ENCODE measurements around the gene TRIP10.
"Not testable (repeated sequence)": the region's sequence is repeated elsewhere in the genome, so short reads cannot be mapped to it uniquely, and the experiment has no call there.

Gene TRIP10

GRCh38 chr19:6707658-6708018, 31.8 kb upstream of the TRIP10 start:
- DNase-seq (ENCODE audit: low spot score), result no peak
- no peak for TF ChIP-seq CTCF (IDR thresholded peaks at IDR 0.05; ENCODE audit: extremely low read depth, missing control alignments)

- no peak for TF ChIP-seq CTCF (IDR thresholded peaks at IDR 0.05; ENCODE audit: extremely low read depth, missing control alignments)
- DNase-seq (ENCODE audit: low spot score), result no peak
Observed at GRCh38 chr19:6708346-6708745, 31.1 kb upstream of the TRIP10 start.

- not testable (repeated sequence) for DNase-seq (ENCODE audit: low spot score)
Observed at GRCh38 chr19:6708913-6709312, 30.6 kb upstream of the TRIP10 start.

- no peak for TF ChIP-seq CTCF (IDR thresholded peaks at IDR 0.05; ENCODE audit: extremely low read depth, missing control alignments)
Observed at GRCh38 chr19:6709549-6709948, 29.9 kb upstream of the TRIP10 start.

GRCh38 chr19:6710273-6711077, 29.0 kb upstream of the TRIP10 start:
- DNase-seq (ENCODE audit: low spot score), result peak; percentile 66
- TF ChIP-seq CTCF (IDR thresholded peaks at IDR 0.05; ENCODE audit: extremely low read depth, missing control alignments), result peak; percentile 23

More at GRCh38 chr19:6709549-6709948, 29.9 kb upstream of the TRIP10 start:
- DNase-seq (ENCODE audit: low spot score), result no peak

- no peak for DNase-seq (ENCODE audit: low spot score)
- no peak for TF ChIP-seq CTCF (IDR thresholded peaks at IDR 0.05; ENCODE audit: extremely low read depth, missing control alignments)
Observed at GRCh38 chr19:6711078-6711361, 28.5 kb upstream of the TRIP10 start.

- no peak for DNase-seq (ENCODE audit: low spot score)
- TF ChIP-seq CTCF (IDR thresholded peaks at IDR 0.05; ENCODE audit: extremely low read depth, missing control alignments), result no peak
Observed at GRCh38 chr19:6711605-6712004, 27.9 kb upstream of the TRIP10 start.

GRCh38 chr19:6712231-6712630, 27.2 kb upstream of the TRIP10 start:
- no peak for TF ChIP-seq CTCF (IDR thresholded peaks at IDR 0.05; ENCODE audit: extremely low read depth, missing control alignments)

More at GRCh38 chr19:6712231-6712630, 27.2 kb upstream of the TRIP10 start:
- no peak for DNase-seq (ENCODE audit: low spot score)

Measured in GM20000 (cell line).